HepG2 (cell line): ENCODE measurements around the gene SERINC5. TPM values are rescaled to one million over a fixed set of nuclear protein-coding genes. Genes with fewer than 3 reads are reported as not detected.
A peak's percentile ranks its signal among the peaks of the same experiment; 100 is the strongest.

Experiments
- ATAC-seq: fragments of 200-7000 bp; cut with Tn5 transposase; 3 replicates; pipeline ENCODE4 v1.9.1; 2020; ENCODE audit warnings: mild to moderate bottlenecking, moderate library complexity
- BruUV-seq: library from RNA; stranded (reverse); fragments of 400-500 nt; replicated peaks from 2 replicates; lab custom pipeline; 2021; lab: Mats Ljungman, UMichigan
- CTCF ChIA-PET: fragments of 300-600 bp; formaldehyde crosslinking; extraction: SDS; loops from one replicate; lab custom pipeline; 2021; ENCODE audit warnings: low total read pairs, inconsistent platforms, low intra/inter-chr PET ratio; lab: Yijun Ruan, JAX
- POLR2A ChIA-PET: fragments of 350-600 bp; sonication (Branson Sonifier 250); formaldehyde crosslinking; loops from one replicate; lab custom pipeline; 2020; ENCODE audit warnings: antibody characterized with exemption, inconsistent platforms; lab: Yijun Ruan, JAX
- DNase-seq: peaks from one replicate; pipeline ENCODE4 v3.0.0-alpha.2; 2015; ENCODE audit warnings: low spot score
- FAIRE-seq: peaks from 3 replicates; lab custom pipeline; 2011; peaks lifted over from hg19 to GRCh38; lab: Jason Lieb, UNC
- H2AFZ ChIP-seq: one replicate; pipeline ENCODE4 v1.6.1; 2011; ENCODE audit warnings: low read length, inconsistent platforms
- H3K27ac ChIP-seq: fragments of 300-600 bp; 3 replicates; pipeline ENCODE4 v1.8.0; 2011; ENCODE audit warnings: mixed run types, mild to moderate bottlenecking, mixed read lengths, low read length, inconsistent platforms; ENCODE audit not compliant: insufficient read depth; ENCODE audit errors: extremely low read length
- H3K27me3 ChIP-seq, 2 experiments: fragments of 200-600 bp in 1 of 2; 2 replicates in 1 of 2; 3 replicates in 1 of 2; pipeline versions ENCODE4 v1.6.0 to v1.8.0; 2011; ENCODE audit warnings: low read length in 2 of 2, mild to moderate bottlenecking in 2 of 2, moderate library complexity in 2 of 2, inconsistent platforms in 1 of 2; ENCODE audit not compliant: insufficient read depth in 2 of 2, control insufficient read depth in 1 of 2
- H3K36me3 ChIP-seq, 2 experiments: fragments of 200-600 bp in 1 of 2; replicated peaks in 1 of 2; 2 replicates in 1 of 2; 3 replicates in 1 of 2; pipeline versions ENCODE4 v1.5.1 to v1.8.0; 2011; ENCODE audit warnings: low read length in 2 of 2, inconsistent platforms in 1 of 2; ENCODE audit not compliant: insufficient read depth in 2 of 2, control insufficient read depth in 1 of 2
- H3K4me1 ChIP-seq: 2 replicates; pipeline ENCODE4 v1.5.1; 2012; ENCODE audit warnings: low read length, inconsistent platforms; ENCODE audit not compliant: insufficient read depth
- H3K4me2 ChIP-seq: 2 replicates; pipeline ENCODE4 v1.6.0; 2011; ENCODE audit warnings: low read depth, low read length, inconsistent platforms
- H3K4me3 ChIP-seq, 3 experiments: fragments of 200-600 bp in 1 of 3; sonication (generic), shearing (Covaris generic) in 1 of 3; replicated peaks in 1 of 3; 2 replicates each; pipeline ENCODE4 v1.5.1; 2011 to 2016; ENCODE audit warnings: low read length in 3 of 3, inconsistent platforms in 2 of 3, low read depth in 2 of 3, mild to moderate bottlenecking in 2 of 3, control low read depth in 1 of 3, mixed read lengths in 1 of 3; ENCODE audit not compliant: insufficient read depth in 1 of 3
- H3K79me2 ChIP-seq: one replicate; pipeline ENCODE4 v1.6.1; 2011; ENCODE audit warnings: low read length, inconsistent platforms; ENCODE audit not compliant: insufficient read depth
- H3K9ac ChIP-seq: 2 replicates; pipeline ENCODE4 v1.6.0; 2011; ENCODE audit warnings: mild to moderate bottlenecking, low read depth, low read length, inconsistent platforms; ENCODE audit not compliant: insufficient read depth
- H3K9me3 ChIP-seq: 2 replicates; pipeline ENCODE4 v1.5.1; 2012; ENCODE audit warnings: mild to moderate bottlenecking, low read length
- H4K20me1 ChIP-seq: 2 replicates; pipeline ENCODE4 v1.6.0; 2011; ENCODE audit warnings: inconsistent platforms, mild to moderate bottlenecking, low read length, moderate library complexity; ENCODE audit not compliant: insufficient read depth
- BCLAF1 ChIP-seq: fragments of 450-650 bp; IDR thresholded peaks from 2 replicates; pipeline ENCODE4 v1.6.1; 2017; ENCODE audit warnings: mild to moderate bottlenecking
- E2F2 ChIP-seq: sonication (generic); formaldehyde crosslinking; IDR thresholded peaks from 2 replicates; pipeline ENCODE4 v1.4.0; 2020; ENCODE audit warnings: missing genetic modification reagents, borderline replicate concordance
- FOXC1 ChIP-seq: sonication (generic); formaldehyde crosslinking; IDR thresholded peaks from 2 replicates; pipeline ENCODE4 v1.8.0; 2022; ENCODE audit warnings: mild to moderate bottlenecking, missing genetic modification reagents, borderline replicate concordance
- HMGA1 ChIP-seq: sonication (generic); formaldehyde crosslinking; conservative IDR thresholded peaks from 2 replicates; pipeline ENCODE4 v1.4.0; 2020; ENCODE audit warnings: missing genetic modification reagents
- MIXL1 ChIP-seq: IDR thresholded peaks from 2 replicates; pipeline ENCODE4 v1.6.1; 2016
- MTERF4 ChIP-seq: sonication (generic); formaldehyde crosslinking; IDR thresholded peaks from 2 replicates; pipeline ENCODE4 v1.8.0; 2023; ENCODE audit warnings: mild to moderate bottlenecking, missing genetic modification reagents
- RNF2 ChIP-seq: fragments of 450-650 bp; conservative IDR thresholded peaks from 2 replicates; pipeline ENCODE4 v1.6.1; 2016; ENCODE audit warnings: low read depth
- TEAD3 ChIP-seq: optimal IDR thresholded peaks from 2 replicates; pipeline ENCODE3; 2016; ENCODE audit warnings: borderline replicate concordance
- ZFP37 ChIP-seq: sonication (generic); formaldehyde crosslinking; IDR thresholded peaks from 2 replicates; pipeline ENCODE4 v1.4.0; 2020; ENCODE audit warnings: missing genetic modification reagents, borderline replicate concordance
- ZNF124 ChIP-seq: sonication (generic); formaldehyde crosslinking; IDR thresholded peaks from 2 replicates; pipeline ENCODE4 v1.4.0; 2020; ENCODE audit warnings: missing genetic modification reagents
- ZNF33A ChIP-seq: sonication (generic); formaldehyde crosslinking; IDR thresholded peaks from 2 replicates; pipeline ENCODE4 v1.5.1; 2020; ENCODE audit warnings: missing genetic modification reagents, mild to moderate bottlenecking, moderate library complexity, borderline replicate concordance
- ZNF737 ChIP-seq: sonication (generic); formaldehyde crosslinking; IDR thresholded peaks from 2 replicates; pipeline ENCODE4 v1.5.0; 2020; ENCODE audit warnings: missing genetic modification reagents, mild to moderate bottlenecking, borderline replicate concordance
- ZNF782 ChIP-seq: sonication (generic); formaldehyde crosslinking; IDR thresholded peaks from 2 replicates; pipeline ENCODE4 v1.4.0; 2020; ENCODE audit warnings: missing genetic modification reagents, mild to moderate bottlenecking, borderline replicate concordance
- WGBS: methylation state at CpG from one replicate; pipeline ENCODE4 v1.1.6; 2017; ENCODE audit warnings: low lambda C conversion rate; 5-methylcytosine and 5-hydroxymethylcytosine counted together
- in situ Hi-C: cut with HindIII; loops from 2 replicates; pipeline ENCODE4 v1.10.0; 2017; ENCODE audit warnings: low pct_unique_long_range_greater_than_20kb; ENCODE audit not compliant: extremely low pct_ligation_motif_present
- intact Hi-C: fragments of 100-400 bp; cut with micrococcal nuclease; formaldehyde crosslinking; loops from one replicate; pipeline ENCODE4 v1.10.0; 2022; ENCODE audit not compliant: unreplicated experiment
- polyA plus RNA-seq, 8 experiments: library from polyadenylated mRNA; depleted of rRNA in 3 of 8; stranded (reverse) in 7 of 8; unstranded in 1 of 8; fragments of >200 nt; fragmentation: Illumina TruSeq in 4 of 8; extraction: Trizol in 4 of 8; gene quantifications; 2 replicates each; pipeline versions ENCODE4 v1.2.1 to v1.2.3, GENCODE V29; 2011 to 2016; ENCODE audit warnings: low read depth in 4 of 8, missing spikeins in 1 of 8, mixed read lengths in 1 of 8; ENCODE audit not compliant: insufficient read depth in 1 of 8
- total RNA-seq, 5 experiments: library from RNA; depleted of rRNA; stranded (reverse); fragments of >200 nt; fragmentation: Illumina TruSeq; extraction: Trizol; gene quantifications; 2 replicates each; pipeline ENCODE4 v1.2.3, GENCODE V29; 2016; ENCODE audit warnings: low read depth in 1 of 5

SERINC5 gene
- total and polyA plus RNA-seq, 2 of the 13 experiments (the other 11 are each of a cell fraction or from before 2014, with no cell fraction given): 17.3 to 22.8 TPM

- no peaks in the 10 kb centered on the region for H3K27me3 ChIP-seq
- POLR2A ChIA-PET: no interaction called here
- no peak for ATAC-seq
Measured at GRCh38 chr5:80242849-80243248, 13.0 kb downstream of the SERINC5 start.

GRCh38 chr5:80240368-80240986, 15.4 kb downstream of the SERINC5 start:
- H3K27ac ChIP-seq: no peak overlapping the region
- 98% methylated on average over 8 of the region's 8 CpGs for WGBS
- TF ChIP-seq ZNF782 (no peak), RNF2 (no peak), MTERF4 (CRISPR knock-in tag) (no peak), ZNF33A (CRISPR knock-in tag) (no peak), BCLAF1 (no peak), ZFP37 (CRISPR knock-in tag) (no peak), TEAD3 (CRISPR knock-in tag) (no peak), HMGA1 (no peak), FOXC1 (CRISPR knock-in tag) (no peak), ZNF737 (no peak), E2F2 (CRISPR knock-in tag) (no peak), MIXL1 (no peak)

More at GRCh38 chr5:80242849-80243248, 13.0 kb downstream of the SERINC5 start:
- TF ChIP-seq ZNF124 (CRISPR knock-in tag): peak; percentile 100
- TF ChIP-seq ZNF782: no peak
- Histone ChIP-seq H3K79me2 (peaks cover 81% of the 10 kb centered on the region), H3K4me1 (peaks cover 53% of the 10 kb centered on the region), H2AFZ (no peak overlapping the region), H3K9me3 (peaks cover 9% of the 10 kb centered on the region), H3K4me3 (no peak overlapping the region), H3K9ac (no peak overlapping the region), H3K36me3 (peaks cover 0 to 6% of the 10 kb centered on the region in 2 experiments; a peak in 2 of 5 replicates), H4K20me1 (peaks cover 9% of the 10 kb centered on the region), H3K27ac (no peak overlapping the region), H3K4me2 (no peak overlapping the region)
- FAIRE-seq (no peak), DNase-seq (no peak)
- in situ Hi-C loops: no loop called here
- WGBS: 94% methylated on average over 3 of the region's 3 CpGs
- intact Hi-C loops: no loop called here
- CTCF ChIA-PET: no interaction called here
- no TSS peak for BruUV-seq

More at GRCh38 chr5:80240368-80240986, 15.4 kb downstream of the SERINC5 start:
- FAIRE-seq: no peak
- H3K4me1 ChIP-seq: peaks cover 29% of the 10 kb centered on the region
- peaks cover 72% of the 10 kb centered on the region for H3K79me2 ChIP-seq
- no peak overlapping the region for H3K4me2 ChIP-seq
- H3K9ac ChIP-seq: no peak overlapping the region
- no peak overlapping the region for H2AFZ ChIP-seq
- no peaks in the 10 kb centered on the region for H3K27me3 ChIP-seq
- peaks cover 0 to 6% of the 10 kb centered on the region in 2 experiments; a peak in 2 of 5 replicates for H3K36me3 ChIP-seq
- ATAC-seq: no peak
- H3K4me3 ChIP-seq: no peak overlapping the region
- no peak for DNase-seq
- intact Hi-C loops: no loop called here
- in situ Hi-C loops: no loop called here
- H3K9me3 ChIP-seq: peaks cover 9% of the 10 kb centered on the region
- POLR2A ChIA-PET: interaction anchor here (0.9 to 2.6 kb wide), 3 partner anchors 10 to 15 kb away, joined by 4 to 9 read pairs (median 6); partner anchors contain the start of gene SERINC5
- BruUV-seq: no TSS peak
- H4K20me1 ChIP-seq: 0 out of 2 replicates have a peak, but pooled peaks cover 6% of the 10 kb centered on the region
- CTCF ChIA-PET: no interaction called here
